CD4-positive, alpha-beta T cell treated with Interleukin-12 subunit alpha and Interleukin-12 subunit beta, for 1 hour (primary cell): ENCODE results near the gene ANKRD65.
"Not testable (repeated sequence)": the region's sequence is repeated elsewhere in the genome, so short reads cannot be mapped to it uniquely, and the experiment has no call there.

Experiments used
- DNase-seq: peaks from one replicate; pipeline ENCODE4 v3.0.0-alpha.2; 2020

ANKRD65 gene

DNA sequence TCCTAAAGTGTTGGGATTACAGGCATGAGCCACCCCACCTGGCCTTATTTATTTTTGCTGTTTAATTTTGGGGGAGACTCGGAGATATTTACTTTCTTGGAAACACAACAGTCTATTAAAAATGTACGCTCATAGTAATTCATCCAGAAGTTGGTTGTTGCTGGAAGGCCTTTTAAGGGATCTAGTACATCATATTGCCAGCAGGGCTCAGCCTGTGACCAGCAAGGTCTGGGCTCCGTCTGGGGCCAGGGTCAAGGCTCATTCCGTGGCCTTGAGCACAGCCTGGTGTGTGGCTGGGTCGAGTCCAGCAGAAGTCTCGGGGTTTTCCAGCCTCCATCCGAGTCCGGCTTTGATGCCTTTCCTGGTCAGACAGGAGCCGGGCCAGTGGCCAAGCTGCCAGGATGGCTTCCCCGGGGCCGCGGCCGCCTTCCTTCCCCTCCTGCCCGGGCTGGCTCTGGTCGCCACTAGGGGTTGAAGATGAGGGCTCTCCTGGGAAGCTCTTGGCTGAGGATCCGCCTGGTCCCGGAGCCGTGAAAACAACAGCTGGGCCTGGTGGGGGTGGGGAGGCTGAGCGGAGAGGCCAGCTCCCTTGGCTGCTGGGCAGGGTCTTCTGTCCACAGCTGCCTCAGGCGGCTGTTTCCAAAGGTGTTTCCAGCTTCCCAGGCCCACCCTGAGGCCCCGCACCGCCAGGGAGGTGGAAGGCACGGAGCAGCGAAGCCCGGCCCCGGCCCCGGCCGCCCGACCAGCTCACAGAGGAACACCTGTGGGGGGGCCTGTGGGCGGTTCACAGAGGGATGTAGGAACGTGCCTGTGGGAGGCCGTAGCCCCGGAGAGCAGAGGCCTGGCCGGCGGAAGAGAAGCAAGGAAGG is 9.3 kb upstream of the ANKRD65 start:
- no peak for DNase-seq

DNA sequence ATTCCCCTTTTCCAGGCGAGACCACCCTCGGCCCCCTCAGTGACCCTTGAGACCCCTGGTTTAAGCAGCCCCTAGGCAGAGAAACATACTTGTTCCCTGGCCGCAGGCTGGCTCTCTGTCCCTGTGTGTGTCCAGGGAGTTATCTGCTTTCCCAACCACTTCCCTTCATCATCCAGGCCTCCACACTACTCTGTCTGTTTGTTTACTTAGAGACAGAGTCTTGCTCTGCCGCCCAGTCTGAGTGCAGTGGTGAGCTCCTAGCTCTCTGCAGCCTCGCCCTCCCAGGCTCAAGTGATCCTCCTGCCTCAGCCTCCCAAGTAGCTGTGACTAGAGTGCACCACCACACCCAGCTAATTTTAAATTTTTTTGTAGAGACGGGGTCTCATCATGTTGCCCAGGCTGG is 8.6 kb upstream of the ANKRD65 start:
- no peak for DNase-seq

DNA sequence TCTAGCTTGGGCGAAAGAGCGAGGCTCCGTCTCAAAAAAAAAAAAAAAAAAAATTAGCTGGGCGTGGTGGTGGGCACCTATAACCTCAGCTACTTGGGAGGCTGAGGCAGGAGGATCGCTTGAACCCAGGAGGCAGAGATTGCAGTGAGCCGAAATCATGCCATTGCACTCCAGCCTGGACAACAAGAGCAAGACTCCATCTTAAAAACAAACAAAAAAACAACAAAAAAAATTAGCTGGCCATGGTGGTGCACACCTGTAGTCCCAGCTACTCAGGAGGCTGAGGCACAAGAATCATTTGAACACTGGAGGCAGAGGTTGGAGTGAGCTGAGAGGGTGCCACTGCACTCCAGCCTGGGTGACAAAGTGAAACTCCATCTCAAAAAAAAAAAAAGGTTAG is 7.9 kb upstream of the ANKRD65 start:
- not testable (repeated sequence) for DNase-seq

DNA sequence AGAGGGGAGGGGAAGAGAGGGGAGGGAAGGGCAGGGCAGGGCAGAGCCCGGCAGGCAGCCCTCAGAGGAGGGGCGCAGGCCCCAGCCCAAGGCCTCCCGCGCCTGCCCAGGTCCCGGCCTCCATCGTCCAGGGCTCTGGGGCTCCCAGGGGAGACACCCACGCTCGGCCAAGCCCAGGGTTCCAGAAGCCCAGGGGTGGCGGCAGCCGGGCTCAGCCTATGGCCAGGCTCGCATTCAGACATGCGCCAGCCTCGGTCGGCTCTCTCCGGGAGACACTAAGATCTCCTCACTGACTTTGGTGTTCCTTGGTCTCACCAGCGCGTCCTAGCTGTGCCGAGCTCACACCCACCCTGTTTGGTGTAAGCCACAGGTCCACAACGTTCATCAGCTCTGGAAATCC is 7.1 kb upstream of the ANKRD65 start:
- DNase-seq = no peak

DNA sequence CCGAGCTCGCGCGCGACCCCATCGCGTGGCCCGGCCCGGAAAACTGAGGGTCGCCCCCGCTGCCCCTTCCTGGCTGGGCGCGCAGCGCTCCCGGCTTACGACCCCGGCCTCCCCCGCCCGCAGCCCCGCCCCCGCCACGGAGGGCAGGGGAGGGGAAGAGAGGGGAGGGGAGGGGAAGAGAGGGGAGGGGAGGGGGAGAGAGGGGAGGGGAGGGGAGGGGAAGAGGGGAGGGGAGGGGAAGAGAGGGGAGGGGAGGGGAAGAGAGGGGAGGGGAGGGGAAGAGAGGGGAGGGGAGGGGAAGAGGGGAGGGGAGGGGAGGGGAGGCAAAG is 6.7 kb upstream of the ANKRD65 start:
- DNase-seq = no peak

DNA sequence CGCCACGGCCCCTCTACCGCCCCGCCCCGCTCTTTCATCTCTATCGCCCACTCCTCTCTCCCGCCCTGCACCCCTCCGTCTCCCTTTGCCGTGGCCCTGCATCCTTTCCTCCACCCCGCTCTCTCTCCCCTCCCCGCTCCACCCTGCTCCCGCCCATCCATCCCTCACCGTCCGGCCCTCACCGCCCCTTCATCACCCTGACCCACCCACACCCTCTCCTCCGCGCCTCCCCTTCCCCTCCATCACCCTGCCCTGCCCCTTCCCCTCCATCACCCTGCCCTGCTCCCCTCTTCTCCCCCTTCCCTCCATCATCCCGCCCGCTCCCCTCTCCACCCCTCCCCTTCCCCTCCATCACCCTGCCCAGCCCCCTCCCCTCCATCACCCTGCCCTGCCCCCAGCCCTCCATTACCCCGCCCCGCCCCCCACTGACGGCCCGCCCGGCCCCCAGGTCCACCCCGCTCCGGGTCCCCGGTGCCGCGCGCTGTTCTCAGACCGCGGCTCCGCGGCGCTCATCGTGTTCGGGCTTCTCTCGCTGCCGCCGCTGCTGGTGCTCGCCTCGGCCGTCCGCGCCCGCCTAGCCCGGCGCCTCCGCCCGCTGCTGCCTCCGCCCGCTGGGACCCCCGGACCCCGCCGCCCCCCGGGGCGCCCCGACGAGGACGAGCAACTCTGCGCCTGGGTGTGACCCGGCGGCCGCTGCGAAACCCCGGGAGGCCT is 6.2 kb upstream of the ANKRD65 start:
- no peak for DNase-seq

DNA sequence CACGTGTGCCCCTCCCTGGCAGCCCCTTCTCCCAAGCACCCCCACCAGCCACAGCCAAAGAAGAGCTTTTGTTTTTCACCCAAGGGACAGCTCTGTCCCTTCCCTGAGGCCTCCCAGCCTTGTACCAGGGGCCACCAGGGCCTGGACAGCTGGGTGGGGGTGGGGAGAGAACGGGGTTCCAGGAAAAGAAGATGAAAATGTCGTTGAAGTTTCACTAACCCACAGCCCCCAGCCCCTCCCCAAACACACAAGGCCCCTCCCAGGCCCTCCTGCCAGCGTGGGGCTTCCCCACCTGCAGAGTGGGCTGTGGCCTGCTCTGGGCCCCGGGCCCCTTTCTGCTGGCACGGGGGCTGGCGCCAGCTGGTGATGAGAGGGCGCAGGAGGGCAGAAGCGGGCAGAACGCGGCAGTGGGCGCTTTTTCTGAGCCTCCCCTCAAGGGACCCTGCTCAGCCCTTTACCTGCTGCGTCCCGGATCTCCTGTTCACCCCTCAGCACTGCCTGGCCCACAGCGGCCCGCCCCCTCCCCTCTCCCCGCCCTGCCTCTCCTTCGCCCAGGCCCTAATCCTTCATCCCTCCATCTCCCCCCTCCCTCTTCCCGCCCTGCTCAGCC is 5.5 kb upstream of the ANKRD65 start:
- DNase-seq = no peak

DNA sequence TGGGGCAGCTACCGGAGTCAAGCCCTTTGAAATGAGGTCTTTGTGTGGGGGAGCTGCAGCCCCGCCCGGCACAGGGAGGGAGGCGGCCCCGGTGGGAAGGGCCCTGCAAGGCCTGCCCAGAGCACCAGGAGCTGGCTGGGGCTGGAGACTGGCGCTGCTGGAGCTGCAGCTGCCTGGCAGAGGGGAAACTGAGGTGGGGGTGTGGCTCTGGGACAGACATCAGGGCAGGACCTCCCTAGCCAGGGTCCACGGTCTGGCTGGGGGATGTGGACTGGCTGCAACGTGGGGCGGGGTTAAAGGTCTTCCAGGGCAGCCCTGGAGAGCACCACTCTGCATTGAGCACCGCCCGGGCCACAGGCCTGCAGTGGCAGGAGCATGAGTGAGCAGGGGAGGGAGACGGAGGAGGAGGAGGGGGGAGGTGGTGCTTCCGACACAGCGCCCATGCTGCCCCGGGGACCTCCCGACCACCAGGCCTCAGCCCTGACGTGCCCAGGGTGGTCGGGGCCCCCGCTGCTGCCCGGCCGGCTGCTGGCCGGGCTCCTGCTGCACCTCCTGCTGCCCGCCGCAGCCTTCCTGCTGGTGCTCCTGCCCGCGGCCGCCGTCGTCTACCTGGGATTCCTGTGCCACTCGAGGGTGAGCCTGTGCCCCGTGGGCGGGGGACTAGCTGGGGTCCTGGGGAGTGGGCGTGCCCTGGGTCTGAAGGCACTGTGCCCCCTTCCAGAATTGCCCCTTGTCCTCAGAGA is 4.8 kb upstream of the ANKRD65 start:
- DNase-seq = no peak

DNA sequence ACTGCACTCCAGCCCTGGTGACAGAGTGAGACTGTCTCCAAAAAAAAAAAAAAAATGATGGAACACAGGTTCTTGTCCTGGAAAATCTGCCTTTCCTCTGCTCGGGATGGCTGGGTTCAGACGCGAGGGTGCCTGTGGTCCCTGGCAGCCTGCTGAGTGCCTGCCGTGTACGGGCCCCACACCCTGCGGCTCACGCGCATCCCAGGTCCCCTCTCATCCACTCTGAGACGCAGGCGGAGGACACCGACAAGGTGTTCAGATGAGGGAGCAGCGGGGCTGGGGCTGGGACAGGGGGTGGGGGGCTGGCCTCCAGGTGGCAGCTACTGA is 4.3 kb upstream of the ANKRD65 start:
- no peak for DNase-seq

DNA sequence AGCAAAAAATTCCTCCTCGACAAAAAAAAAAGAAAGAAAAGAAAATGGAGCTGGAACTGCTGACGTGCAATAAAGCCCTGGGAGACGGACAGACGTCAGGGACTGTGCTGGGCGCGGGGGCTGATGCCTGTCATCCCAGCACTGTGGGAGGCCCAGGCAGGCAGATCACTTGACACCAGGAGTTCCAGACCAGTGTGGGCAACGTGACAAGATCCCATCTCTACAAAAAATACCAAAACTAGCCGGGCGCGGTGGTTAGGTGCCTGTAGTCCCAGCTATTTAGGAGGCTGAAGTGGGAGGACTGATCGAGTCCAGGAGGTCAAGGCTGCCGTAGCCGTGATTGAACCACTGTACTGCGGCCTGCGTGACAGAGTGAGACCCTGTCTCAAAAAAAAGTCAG is 3.6 kb upstream of the ANKRD65 start:
- no peak for DNase-seq

DNA sequence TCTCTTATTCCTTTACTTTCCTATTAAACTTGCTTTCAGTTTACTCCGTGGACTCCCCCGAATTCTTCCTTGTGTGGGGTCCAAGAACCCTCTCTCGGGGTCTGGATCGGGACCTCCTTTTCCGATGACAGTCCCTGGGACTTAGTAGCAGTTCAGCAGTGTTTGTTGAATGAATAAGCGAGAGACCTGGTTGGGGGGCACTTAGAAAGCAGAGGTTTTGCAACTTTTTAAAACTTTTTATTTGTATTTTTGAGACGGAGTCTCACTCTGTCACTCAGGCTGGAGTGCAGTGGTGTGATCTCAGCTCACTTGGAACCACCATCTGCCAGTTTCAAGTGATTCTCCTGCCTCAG is 2.1 kb upstream of the ANKRD65 start:
- no peak for DNase-seq

DNA sequence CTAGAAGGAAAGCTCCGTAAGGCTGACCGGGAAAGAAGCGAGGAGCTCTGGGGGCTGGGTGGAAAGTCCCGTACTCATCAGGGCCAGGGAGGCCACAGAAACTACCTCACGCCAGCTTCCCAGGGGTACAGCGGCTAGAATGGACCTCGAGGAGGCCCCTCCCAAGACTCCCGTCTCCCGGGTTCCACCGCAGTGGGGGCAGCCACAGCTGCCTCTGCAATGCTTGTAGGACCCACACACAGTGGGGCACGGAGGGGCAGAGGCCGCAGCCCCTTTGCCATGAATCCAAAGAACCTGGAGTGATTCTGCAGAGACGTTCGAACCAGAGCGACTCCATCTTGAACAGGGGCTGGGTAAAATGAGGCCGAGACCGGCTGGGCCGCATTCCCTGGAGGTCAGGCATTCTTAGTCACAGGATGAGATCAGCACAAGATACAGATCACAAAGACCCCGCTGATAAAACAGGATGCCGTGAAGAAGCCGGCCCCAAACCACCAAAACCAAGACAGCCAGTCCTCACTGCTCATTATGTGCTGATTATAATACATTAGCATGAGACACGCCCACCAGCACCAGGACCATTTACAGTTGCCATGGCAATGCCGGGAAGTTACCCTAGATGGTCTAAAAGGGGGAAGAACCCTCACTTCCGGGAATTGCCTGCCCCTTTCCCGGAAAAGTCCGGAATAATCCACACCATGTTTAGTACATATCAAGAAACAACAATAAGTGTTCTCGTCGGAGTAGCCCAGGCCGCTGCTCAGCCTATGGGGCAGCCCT is 1.6 kb upstream of the ANKRD65 start:
- DNase-seq = no peak

DNA sequence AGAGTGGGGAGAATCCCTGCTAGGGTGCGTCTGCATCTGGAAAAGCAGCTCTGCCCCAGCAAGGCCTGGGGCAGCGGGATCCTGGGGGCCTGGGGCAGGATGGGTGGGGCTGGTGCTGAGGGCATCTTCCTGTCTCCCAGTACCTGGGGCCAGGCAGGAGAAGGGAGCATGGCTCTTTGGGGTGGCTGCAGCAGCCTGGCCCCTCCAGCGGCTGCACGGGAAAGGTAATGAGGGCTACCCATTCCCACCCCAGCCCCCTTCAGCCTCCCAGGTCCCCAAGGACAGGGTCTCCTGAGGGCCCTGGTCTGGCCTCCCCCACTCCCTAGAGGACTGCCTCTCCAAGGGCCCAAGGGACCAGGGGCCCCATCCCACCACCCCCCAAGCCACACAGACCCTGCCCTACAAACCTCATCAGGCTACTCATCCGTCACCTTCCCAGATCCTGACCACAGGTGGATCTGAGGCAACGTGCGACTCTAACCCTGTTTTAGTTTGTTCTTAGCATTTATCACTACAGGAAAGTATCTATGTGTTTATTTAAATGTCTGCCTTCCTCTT is 910 bp upstream of the ANKRD65 start:
- DNase-seq = no peak

DNA sequence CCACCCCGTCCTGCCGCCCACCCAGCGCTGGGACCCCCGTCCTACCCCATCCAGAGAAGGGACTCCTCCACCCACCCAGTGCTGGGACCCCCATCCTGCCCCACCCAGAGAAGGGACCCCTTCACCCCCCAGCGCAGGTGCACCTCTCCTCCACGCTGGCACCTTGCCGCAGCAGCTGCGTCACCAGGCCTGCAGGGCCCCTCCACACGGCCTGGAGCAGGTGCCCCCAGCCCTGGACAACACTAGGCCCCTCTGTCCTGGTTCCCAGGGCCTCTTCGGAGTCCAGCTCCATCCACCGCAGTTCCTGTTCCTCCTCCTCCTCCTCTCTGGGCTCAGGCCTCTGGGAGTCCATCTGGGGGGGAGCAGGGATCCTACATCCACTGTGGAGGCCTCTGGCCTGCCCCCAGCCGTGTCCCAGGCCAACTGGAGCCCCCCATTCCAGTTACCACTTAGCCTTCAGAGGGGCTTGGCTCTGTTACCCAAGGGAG is 378 bp downstream of the ANKRD65 start:
- no peak for DNase-seq

DNA sequence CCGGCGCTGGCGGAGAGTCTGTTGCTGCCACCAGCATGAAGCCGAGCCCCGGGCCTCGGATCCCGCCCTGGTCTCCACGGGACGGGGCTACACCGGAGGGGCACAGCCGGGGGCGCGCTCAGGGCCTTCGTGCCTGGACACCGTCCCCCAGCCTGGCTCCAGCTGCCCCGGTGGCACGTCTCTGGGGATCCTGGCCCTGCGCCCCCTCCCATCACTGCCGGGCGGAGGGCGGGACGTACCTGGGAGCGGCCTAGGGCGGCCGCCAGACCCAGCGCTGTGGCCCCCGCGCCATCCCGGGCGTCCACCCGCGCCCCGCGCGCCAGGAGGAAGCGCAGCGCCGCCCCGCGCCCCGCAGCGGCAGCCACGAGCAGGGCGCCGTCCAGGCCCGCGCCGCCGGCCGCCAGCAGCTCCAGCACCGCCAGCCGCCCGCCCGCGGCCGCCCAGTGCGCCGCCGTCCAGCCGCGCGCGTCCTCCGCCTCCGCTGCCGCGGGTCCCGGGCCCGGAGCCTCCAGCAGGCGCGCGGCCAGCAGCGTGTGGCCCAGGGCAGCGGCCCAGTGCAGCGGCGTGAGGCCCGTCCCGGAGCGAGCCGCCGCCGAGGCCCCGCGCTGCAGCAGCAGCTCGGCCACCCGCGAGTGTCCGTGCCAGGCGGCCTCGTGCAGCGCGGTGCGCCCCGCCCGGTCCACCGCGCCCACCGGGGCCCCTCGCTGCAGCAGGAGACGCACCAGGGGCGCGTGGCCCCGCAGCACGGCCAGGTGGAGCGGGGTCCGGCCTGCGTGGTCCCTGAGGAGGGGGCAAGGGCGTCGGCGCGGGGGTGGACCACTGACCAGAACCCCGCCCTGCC is 1.0 kb downstream of the ANKRD65 start:
- DNase-seq = no peak

DNA sequence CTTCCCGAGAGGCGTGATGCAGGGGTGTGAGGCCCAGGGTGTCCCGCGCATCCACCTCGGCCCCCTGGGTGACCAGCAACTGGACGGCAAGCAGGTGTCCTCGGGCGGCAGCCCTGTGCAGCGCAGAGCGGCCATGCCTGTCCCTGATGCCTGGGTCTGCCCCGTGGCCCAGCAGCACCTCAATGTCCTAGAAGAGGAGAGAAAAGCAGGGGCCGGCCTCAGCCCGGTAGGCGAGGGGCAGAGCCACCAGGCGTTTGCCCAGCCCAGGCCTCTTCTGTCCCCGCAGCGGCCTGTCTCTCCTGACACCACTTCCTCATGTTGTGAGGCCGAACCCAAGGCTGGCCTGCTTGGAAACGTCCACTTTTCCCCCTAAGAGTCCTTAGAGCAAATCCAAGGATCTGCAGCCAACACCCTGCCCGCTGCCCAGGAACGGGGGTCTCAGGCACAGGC is 1.7 kb downstream of the ANKRD65 start:
- DNase-seq = no peak

DNA sequence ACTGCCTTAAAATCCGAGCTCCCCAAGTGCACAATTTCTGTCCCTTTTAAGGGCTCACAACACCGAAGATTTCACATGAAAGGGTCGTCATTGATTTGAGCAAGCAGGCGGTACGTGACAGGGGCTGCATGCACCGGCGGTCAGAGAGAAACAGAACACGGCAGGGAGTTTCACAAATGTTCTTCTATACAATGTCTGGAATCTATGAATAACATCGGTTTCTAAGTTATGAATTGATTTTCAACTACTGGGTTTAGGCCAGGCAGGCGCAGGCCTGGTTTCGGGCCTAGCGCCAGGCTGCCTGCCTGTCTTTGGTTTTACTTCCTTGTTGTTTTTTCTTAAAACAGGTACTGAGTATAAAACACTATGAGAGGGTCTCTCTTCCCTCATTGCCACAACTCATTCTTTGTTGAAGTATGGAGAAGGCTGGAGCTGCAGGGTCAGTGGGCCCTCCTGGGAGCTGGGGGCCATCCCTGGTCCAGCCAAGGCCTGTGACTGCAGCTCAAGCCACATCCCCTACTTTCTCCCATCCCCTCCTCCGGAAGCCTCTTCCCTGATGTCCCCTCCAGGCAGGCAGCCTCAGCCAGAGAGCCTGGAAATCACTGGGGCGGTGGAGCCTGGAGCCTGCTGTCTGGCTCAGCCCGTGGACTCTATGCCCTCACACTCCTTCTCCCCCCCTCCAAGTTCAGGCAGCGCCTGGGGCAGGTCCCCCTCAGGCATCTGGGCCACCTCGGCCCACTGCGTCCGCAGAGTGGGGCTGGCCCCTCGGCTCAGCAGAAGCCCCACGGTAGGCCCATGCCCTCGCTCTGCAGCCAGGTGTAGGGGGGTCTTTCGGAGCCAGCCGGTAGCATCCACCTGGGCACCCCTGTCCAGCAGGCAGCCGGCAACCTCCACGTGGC is 2.4 kb downstream of the ANKRD65 start:
- DNase-seq = no peak

DNA sequence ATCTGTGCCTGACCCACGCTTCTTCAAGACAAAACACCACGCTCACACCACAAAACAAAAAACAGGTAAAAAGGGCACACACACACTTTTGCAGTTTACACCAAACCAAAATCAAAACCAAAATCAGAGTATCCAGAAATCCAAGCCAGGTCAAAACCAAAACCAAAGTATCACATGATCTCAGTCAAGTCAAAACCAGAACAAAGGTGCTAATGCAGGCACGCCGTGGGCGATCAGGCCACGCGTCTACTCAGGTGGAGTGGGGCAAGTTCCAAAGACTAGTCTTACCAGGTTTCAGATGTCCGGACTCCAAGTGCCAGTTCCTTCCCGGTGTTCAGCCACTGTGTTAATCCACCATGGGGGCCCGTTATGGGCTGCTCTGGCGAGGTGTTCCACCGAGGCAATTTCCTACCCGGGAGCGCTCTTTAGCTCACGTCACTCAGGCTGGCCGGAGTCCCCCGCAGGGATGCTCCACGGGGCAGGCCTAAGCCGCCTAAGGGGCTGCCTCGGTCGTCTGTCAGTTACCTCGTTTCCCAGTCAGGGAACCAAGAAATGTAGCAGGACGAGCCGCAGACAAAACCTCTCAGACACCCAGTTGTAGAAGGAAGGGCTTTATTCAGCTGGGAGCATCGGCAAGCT is 3.1 kb downstream of the ANKRD65 start:
- not testable (repeated sequence) for DNase-seq

DNA sequence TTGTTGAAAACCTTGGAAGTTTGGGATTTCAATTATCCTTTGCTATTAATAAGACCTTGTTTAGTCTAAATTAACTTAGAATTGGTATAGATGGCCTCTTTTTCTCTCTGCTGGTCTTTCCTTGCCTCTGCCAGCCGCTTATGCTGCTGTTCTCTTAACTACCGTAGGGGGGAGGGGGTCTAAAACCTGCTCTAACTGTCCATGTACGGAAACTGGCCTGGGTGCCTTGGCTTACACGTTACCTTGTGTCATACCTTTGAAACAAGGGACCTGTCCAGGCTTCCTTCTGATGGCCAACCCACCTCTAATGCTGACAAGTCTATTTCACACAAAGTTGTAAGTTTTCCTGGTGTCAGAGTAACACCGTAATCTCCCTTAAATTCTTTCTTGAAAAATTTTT is 3.7 kb downstream of the ANKRD65 start:
- not testable (repeated sequence) for DNase-seq

DNA sequence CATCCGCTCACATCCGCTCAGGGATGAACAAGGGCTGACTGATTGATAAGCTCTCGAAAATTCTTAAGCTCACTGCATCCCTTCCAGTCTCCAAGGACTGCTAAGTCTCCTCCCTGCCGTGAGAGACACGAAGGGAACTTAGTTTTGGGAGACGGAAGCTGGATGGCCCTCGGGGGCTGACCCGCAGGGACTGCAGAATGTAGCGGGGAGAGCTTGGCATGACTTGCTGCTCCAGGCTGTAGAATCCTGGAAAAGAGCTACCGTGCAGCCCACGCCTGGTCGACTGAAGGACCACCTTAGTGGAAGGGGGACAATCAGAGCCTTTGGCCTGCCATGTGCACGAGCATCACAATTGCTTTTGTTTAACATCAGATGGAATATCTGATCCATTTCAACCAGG is 5.3 kb downstream of the ANKRD65 start:
- DNase-seq = no peak
